ENCODE data around the gene WWOX.

The WWOX gene

DNA sequence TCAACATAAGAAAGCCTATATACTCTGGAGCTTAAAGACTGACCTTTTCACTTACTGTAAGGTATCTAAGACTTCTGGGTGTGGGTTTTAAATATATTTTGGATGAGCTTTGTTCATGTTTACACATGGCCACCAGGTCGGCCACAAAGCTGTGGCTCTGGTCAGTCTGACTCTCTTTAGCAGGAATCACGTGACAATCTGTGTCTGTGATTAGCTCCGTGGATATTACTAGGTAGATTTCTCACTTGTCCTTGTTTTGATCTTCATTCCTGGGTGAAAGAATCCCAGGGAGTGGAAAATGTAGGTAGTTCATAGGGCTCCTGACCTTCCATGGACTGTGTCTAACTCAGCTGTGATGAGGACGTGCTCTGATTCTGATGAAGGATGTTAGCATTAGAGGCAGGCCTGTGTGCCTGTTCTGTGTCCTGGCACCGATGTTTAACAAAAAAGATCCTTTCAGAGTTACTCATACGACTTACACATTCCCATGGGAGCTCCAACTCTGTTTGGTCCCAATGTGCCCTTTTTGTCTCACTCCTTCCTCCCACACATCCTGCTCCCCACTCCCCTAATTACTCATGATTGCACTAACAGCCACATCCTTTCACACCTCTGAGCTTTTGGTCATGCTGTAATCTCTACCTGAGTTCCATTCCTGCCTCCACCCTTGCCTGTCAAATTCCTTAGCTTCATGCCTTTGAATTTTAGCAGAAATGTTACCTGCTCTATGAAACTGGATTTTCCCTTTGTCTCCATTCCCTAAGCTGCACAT is 1076.0 kb downstream of the WWOX start:
- TF ChIP-seq POLR2AphosphoS5 (IDR thresholded peaks at IDR 0.05; ENCODE audit: low read depth, low read length) = no peak
- no peak for TF ChIP-seq FOXP2 (optimal IDR thresholded peaks at IDR 0.05; ENCODE audit: borderline replicate concordance, extremely low read depth, extremely low read length, insufficient read depth)
- no peak for TF ChIP-seq TAF1 (IDR thresholded peaks at IDR 0.05; ENCODE audit: borderline replicate concordance, insufficient read depth, low read length)
- TF ChIP-seq, protein P1, sequence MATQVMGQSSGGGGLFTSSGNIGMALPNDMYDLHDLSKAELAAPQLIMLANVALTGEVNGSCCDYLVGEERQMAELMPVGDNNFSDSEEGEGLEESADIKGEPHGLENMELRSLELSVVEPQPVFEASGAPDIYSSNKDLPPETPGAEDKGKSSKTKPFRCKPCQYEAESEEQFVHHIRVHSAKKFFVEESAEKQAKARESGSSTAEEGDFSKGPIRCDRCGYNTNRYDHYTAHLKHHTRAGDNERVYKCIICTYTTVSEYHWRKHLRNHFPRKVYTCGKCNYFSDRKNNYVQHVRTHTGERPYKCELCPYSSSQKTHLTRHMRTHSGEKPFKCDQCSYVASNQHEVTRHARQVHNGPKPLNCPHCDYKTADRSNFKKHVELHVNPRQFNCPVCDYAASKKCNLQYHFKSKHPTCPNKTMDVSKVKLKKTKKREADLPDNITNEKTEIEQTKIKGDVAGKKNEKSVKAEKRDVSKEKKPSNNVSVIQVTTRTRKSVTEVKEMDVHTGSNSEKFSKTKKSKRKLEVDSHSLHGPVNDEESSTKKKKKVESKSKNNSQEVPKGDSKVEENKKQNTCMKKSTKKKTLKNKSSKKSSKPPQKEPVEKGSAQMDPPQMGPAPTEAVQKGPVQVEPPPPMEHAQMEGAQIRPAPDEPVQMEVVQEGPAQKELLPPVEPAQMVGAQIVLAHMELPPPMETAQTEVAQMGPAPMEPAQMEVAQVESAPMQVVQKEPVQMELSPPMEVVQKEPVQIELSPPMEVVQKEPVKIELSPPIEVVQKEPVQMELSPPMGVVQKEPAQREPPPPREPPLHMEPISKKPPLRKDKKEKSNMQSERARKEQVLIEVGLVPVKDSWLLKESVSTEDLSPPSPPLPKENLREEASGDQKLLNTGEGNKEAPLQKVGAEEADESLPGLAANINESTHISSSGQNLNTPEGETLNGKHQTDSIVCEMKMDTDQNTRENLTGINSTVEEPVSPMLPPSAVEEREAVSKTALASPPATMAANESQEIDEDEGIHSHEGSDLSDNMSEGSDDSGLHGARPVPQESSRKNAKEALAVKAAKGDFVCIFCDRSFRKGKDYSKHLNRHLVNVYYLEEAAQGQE (IDR thresholded peaks at IDR 0.05; ENCODE audit: insufficient read depth in 1 of 2, low read depth in 2 of 2, low read length in 2 of 2) = no peak
- TF ChIP-seq SIN3A (IDR thresholded peaks at IDR 0.05; ENCODE audit: borderline replicate concordance, insufficient read depth, low read length) = no peak

GRCh38 chr16:79177018-79177417 is 1077.6 kb downstream of the WWOX start:
- TF ChIP-seq FOXP2 (optimal IDR thresholded peaks at IDR 0.05; ENCODE audit: borderline replicate concordance, extremely low read depth, extremely low read length, insufficient read depth) (no peak), TAF1 (IDR thresholded peaks at IDR 0.05; ENCODE audit: borderline replicate concordance, insufficient read depth, low read length) (no peak), SIN3A (IDR thresholded peaks at IDR 0.05; ENCODE audit: borderline replicate concordance, insufficient read depth, low read length) (no peak), POLR2AphosphoS5 (IDR thresholded peaks at IDR 0.05; ENCODE audit: low read depth, low read length) (no peak)
- TF ChIP-seq, protein P1 (IDR thresholded peaks at IDR 0.05; ENCODE audit: insufficient read depth in 1 of 2, low read depth in 2 of 2, low read length in 2 of 2) = no peak

GRCh38 chr16:79181419-79181818 is 1082.0 kb downstream of the WWOX start:
- TF ChIP-seq, protein P1 (IDR thresholded peaks at IDR 0.05; ENCODE audit: insufficient read depth in 1 of 2, low read depth in 2 of 2, low read length in 2 of 2) = no peak
- no peak for TF ChIP-seq SIN3A (IDR thresholded peaks at IDR 0.05; ENCODE audit: borderline replicate concordance, insufficient read depth, low read length)
- TF ChIP-seq FOXP2 (optimal IDR thresholded peaks at IDR 0.05; ENCODE audit: borderline replicate concordance, extremely low read depth, extremely low read length, insufficient read depth) = no peak
- no peak for TF ChIP-seq TAF1 (IDR thresholded peaks at IDR 0.05; ENCODE audit: borderline replicate concordance, insufficient read depth, low read length)
- no peak for TF ChIP-seq POLR2AphosphoS5 (IDR thresholded peaks at IDR 0.05; ENCODE audit: low read depth, low read length)

- TF ChIP-seq SIN3A (IDR thresholded peaks at IDR 0.05; ENCODE audit: borderline replicate concordance, insufficient read depth, low read length) (no peak), FOXP2 (optimal IDR thresholded peaks at IDR 0.05; ENCODE audit: borderline replicate concordance, extremely low read depth, extremely low read length, insufficient read depth) (no peak), POLR2AphosphoS5 (IDR thresholded peaks at IDR 0.05; ENCODE audit: low read depth, low read length) (no peak), TAF1 (IDR thresholded peaks at IDR 0.05; ENCODE audit: borderline replicate concordance, insufficient read depth, low read length) (no peak)
- TF ChIP-seq, protein P1 (IDR thresholded peaks at IDR 0.05; ENCODE audit: insufficient read depth in 1 of 2, low read depth in 2 of 2, low read length in 2 of 2) = no peak
Observed at GRCh38 chr16:79182616-79183015, 1083.2 kb downstream of the WWOX start.
